ENCODE results near the gene YBX2. TPM values are rescaled to one million over a fixed set of nuclear protein-coding genes. Genes with fewer than 3 reads are reported as not detected.

YBX2 gene
- total RNA-seq, 5 donors from 2014 or later (not counting 1 experiment from before 2014, with no cell fraction given), result 0.20 to 0.57 (median 0.45) TPM; not detected in 1

DNA sequence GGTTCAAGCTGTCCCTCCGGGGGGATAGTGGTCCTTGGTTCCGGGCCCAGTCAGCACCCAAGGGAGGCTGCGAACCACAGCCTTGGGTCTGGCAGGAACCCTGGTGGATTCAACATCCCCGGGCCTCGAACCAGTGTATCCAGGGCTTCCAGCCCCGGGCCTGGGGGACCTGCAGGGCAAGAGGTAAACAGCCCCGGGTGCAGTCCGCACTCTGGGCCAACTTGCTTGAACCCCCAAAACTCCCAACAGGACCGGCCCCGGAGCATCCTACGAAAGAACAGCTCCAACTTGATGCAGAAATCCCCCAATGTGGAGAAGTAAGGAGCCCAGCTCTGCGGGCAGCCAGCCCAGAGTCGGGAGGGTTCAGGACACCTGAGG, 36.2 kb upstream of the YBX2 start:
- peaks cover 14 to 65% of the 10 kb centered on the region in 2 experiments for H3K4me1 ChIP-seq (ENCODE audit: control insufficient read depth in 1 of 2, extremely low read depth in 1 of 2, insufficient read depth in 2 of 2, low read length in 2 of 2)
- WGBS (ENCODE audit: insufficient coverage), result 79% methylated on average over 11 of the region's 13 CpGs

DNA sequence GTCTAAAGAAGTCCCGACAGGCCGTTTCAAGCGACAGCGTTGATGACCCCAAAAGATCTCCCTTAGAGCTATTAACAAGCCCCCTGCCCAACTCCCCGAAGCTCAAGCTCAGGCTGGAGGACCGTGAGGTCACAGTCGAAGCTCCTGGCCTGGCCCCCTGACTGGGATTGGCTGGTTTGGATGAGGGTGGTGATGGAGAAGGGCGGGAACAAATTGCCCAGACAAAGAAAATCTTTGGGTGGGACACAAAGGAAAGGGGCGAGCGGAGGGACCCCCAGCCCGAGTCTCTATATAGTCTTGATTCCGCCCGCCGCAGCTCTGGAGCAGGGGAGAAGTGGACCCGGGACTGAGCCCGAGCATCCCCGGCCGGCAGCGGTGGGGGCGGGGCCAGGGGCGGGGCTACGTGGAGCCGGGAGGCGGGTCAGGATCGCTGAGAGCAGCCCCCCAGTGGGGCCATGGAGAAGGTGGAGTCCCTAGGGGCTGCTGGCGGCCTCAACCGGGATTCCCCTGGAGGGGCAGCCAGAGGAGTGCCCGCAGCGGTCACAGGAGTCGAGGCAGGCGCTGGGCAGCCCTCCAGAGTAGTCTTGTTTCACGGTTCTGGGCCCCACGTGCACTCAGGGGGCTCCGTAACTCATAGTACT, 35.7 kb upstream of the YBX2 start:
- 3% methylated on average over 28 of the region's 34 CpGs for WGBS (ENCODE audit: insufficient coverage)
- DNase-seq (peak; percentile 57 to 85 (median 73)), ATAC-seq (replicated peaks in 1 of 4) (peak; percentile 66 to 77 (median 70))
- ChIA-PET POLR2A (interaction anchor here (0.5 to 1.3 kb wide), 8 partner anchors 13 to 274 kb away, joined by 3 to 7 read pairs (median 4); partner anchors contain the start of genes MPDU1 (in 1 of the 2) and TMEM102 (in 1 of the 2)), CTCF (interaction anchor here in 1 of 2 donors (0.6 to 1.6 kb wide), 14 partner anchors 9 to 357 kb away, joined by 3 to 8 read pairs (median 4); partner anchors contain the start of genes GABARAP, GPS2, POLR2A and TMEM102)
- no peaks in the 10 kb centered on the region for H3K27me3 ChIP-seq (replicated peaks in 1 of 2; ENCODE audit: control insufficient read depth in 2 of 2, extremely low read depth in 1 of 2, insufficient read depth in 2 of 2, low read length in 1 of 2)
- peaks cover 5 to 20% of the 10 kb centered on the region in 2 donors for H3K36me3 ChIP-seq (ENCODE audit: control insufficient read depth in 2 of 2, extremely low read depth in 1 of 2, insufficient read depth in 1 of 2, low read length in 1 of 2)
- Mint-ChIP-seq H3K27me3 (no peaks in the 10 kb centered on the region), H3K4me1 (peaks cover 42 to 54% (median 51%) of the 10 kb centered on the region in 3 donors), H3K4me3 (peak overlapping the region; percentile 94 to 95 (median 94)), H3K36me3 (no peaks in the 10 kb centered on the region), H3K27ac (peak overlapping the region; percentile 98), H3K9me3 (no peaks in the 10 kb centered on the region)
- peak overlapping the region; percentile 92 to 99 for H3K4me3 ChIP-seq (ENCODE audit: control insufficient read depth in 1 of 2, extremely low read depth in 1 of 2, low read length in 1 of 2)
- H3K9me3 ChIP-seq, result no peaks in the 10 kb centered on the region
- peak overlapping the region; percentile 90 for H3K27ac ChIP-seq (ENCODE audit: low read length)
- H3K4me1 ChIP-seq (ENCODE audit: control insufficient read depth in 1 of 2, extremely low read depth in 1 of 2, insufficient read depth in 2 of 2, low read length in 2 of 2), result peaks cover 11 to 60% of the 10 kb centered on the region in 2 experiments

More for the DNA sequence above, 36.2 kb upstream of the YBX2 start:
- Mint-ChIP-seq H3K4me3 (peak overlapping the region; percentile 94 to 95 (median 94)), H3K27ac (peak overlapping the region; percentile 63 to 98), H3K36me3 (no peaks in the 10 kb centered on the region), H3K9me3 (no peaks in the 10 kb centered on the region), H3K27me3 (no peaks in the 10 kb centered on the region), H3K4me1 (peaks cover 47 to 59% (median 56%) of the 10 kb centered on the region in 3 donors)
- H3K27ac ChIP-seq (ENCODE audit: low read length), result peak overlapping the region; percentile 90
- POLR2A ChIA-PET, result interaction anchor here in 1 of 2 donors (1.1 kb wide), 1 partner anchor 20 kb away, joined by 3 read pairs; no protein-coding TSS in a partner anchor
- H3K27me3 ChIP-seq (replicated peaks in 1 of 2; ENCODE audit: control insufficient read depth in 2 of 2, extremely low read depth in 1 of 2, insufficient read depth in 2 of 2, low read length in 1 of 2), result no peaks in the 10 kb centered on the region
- peaks cover 5 to 15% of the 10 kb centered on the region in 2 donors for H3K36me3 ChIP-seq (ENCODE audit: control insufficient read depth in 2 of 2, extremely low read depth in 1 of 2, insufficient read depth in 1 of 2, low read length in 1 of 2)
- H3K9me3 ChIP-seq, result no peaks in the 10 kb centered on the region
- DNase-seq (no peak), ATAC-seq (replicated peaks in 1 of 4) (no peak)
- H3K4me3 ChIP-seq (ENCODE audit: control insufficient read depth in 1 of 2, extremely low read depth in 1 of 2, low read length in 1 of 2), result peak overlapping the region; percentile 36 to 99
- CTCF ChIA-PET, result no interaction called here

DNA sequence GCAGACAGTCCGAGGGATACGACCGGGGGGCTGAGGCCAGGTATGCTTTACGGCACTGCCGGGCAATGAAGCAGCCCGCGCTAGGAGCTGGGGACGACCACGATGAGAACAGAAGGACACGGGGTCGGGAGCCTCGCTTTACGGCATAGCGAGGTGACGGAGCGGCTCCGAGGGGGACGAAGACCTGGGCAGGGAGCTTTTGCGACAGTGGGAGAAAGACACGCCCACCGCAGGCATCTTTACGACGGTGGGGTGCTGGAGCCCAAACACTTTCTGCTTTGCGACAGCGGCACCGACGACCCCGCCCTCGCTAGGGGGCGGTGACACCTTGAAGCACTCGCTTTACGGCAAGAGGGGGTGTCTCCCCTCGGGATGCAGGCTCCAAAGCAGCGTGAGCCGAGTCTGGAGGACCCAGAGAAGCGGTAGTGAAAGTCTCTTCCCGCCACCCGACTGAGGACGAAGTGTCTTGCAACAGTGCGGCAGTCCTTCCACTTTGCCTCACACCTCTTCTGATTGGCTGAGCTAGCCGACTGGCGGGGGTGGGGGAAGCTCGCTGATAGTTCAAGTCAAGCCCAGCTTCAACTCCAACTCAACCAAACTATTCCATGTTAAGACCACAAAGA, 35.0 kb upstream of the YBX2 start:
- H3K36me3 Mint-ChIP-seq, result peaks cover 2% of the 10 kb centered on the region
- H3K27me3 ChIP-seq (replicated peaks in 1 of 2; ENCODE audit: control insufficient read depth in 2 of 2, extremely low read depth in 1 of 2, insufficient read depth in 2 of 2, low read length in 1 of 2), result no peaks in the 10 kb centered on the region
- ATAC-seq (replicated peaks in 1 of 4), result peak; percentile 66 to 80 (median 71)
- ChIA-PET POLR2A (interaction anchor here (0.5 to 1.3 kb wide), 8 partner anchors 13 to 275 kb away, joined by 3 to 7 read pairs (median 4); partner anchors contain the start of genes MPDU1 (in 1 of the 2) and TMEM102 (in 1 of the 2)), CTCF (interaction anchor here in 1 of 2 donors (0.5 to 1.6 kb wide), 15 partner anchors 9 to 357 kb away, joined by 3 to 8 read pairs (median 3); partner anchors contain the start of genes GABARAP, GPS2, POLR2A and TMEM102)
- peak overlapping the region; percentile 90 for H3K27ac ChIP-seq (ENCODE audit: low read length)
- H3K27me3 Mint-ChIP-seq, result no peaks in the 10 kb centered on the region
- peaks cover 9 to 23% of the 10 kb centered on the region in 2 donors for H3K36me3 ChIP-seq (ENCODE audit: control insufficient read depth in 2 of 2, extremely low read depth in 1 of 2, insufficient read depth in 1 of 2, low read length in 1 of 2)
- DNase-seq, result peak; percentile 91 to 99 (median 96)
- H3K4me1 Mint-ChIP-seq, result peaks cover 44 to 48% (median 45%) of the 10 kb centered on the region in 3 donors
- peaks cover 11 to 56% of the 10 kb centered on the region in 2 experiments for H3K4me1 ChIP-seq (ENCODE audit: control insufficient read depth in 1 of 2, extremely low read depth in 1 of 2, insufficient read depth in 2 of 2, low read length in 2 of 2)
- WGBS (ENCODE audit: insufficient coverage), result 0% methylated on average over 38 of the region's 43 CpGs
- H3K4me3 ChIP-seq (ENCODE audit: control insufficient read depth in 1 of 2, extremely low read depth in 1 of 2, low read length in 1 of 2), result peak overlapping the region; percentile 92 to 99
- H3K9me3 ChIP-seq, result no peaks in the 10 kb centered on the region
- peak overlapping the region; percentile 98 for H3K27ac Mint-ChIP-seq
- peak overlapping the region; percentile 94 to 95 (median 94) for H3K4me3 Mint-ChIP-seq
- no peaks in the 10 kb centered on the region for H3K9me3 Mint-ChIP-seq

DNA sequence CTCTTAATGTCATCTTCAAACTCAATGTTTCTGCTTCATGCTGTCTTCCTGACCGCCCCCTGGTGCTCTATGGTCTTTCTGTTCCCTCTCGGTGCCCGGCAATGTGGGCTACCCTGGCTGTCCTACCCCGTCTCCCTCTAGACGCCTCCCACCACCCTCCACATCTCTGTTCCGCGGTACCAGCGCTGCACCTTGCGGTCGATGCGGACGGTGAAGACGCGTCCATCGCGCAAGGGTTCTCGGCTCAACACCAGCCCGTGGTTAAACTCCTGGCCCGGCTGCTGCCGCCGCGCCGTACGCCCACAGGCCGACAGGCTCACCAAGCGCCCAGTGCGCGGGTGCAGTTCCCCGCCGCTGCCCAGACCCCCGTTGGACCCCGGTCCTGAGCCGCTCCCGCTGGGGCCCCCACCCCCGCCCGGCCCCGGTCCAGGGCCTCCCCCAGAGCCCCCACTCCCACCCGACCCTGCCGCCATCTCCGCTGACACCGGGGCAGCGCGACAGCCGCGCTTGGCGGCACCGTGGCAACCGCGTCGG, 34.5 kb upstream of the YBX2 start, which contains the start of gene NEURL4:
NEURL4 (minus strand) TSS at position 496 of the 534 bp plus-strand sequence; CDS start at position 473, 23 bp downstream.
- H3K36me3 ChIP-seq (ENCODE audit: control insufficient read depth in 2 of 2, extremely low read depth in 1 of 2, insufficient read depth in 1 of 2, low read length in 1 of 2), result peaks cover 9 to 28% of the 10 kb centered on the region in 2 donors
- DNase-seq (peak in 6 of 35 experiments; percentile 14 to 56 (median 22)), ATAC-seq (replicated peaks in 1 of 4) (peak; percentile 65 to 73 (median 68))
- no peaks in the 10 kb centered on the region for H3K27me3 ChIP-seq (replicated peaks in 1 of 2; ENCODE audit: control insufficient read depth in 2 of 2, extremely low read depth in 1 of 2, insufficient read depth in 2 of 2, low read length in 1 of 2)
- Mint-ChIP-seq H3K27ac (peak within 1 kb of the TSS; percentile 98), H3K9me3 (no peaks in the 10 kb centered on the region), H3K4me1 (peaks cover 42 to 51% (median 47%) of the 10 kb centered on the region in 3 donors), H3K27me3 (no peaks in the 10 kb centered on the region), H3K4me3 (peak within 1 kb of the TSS; percentile 94 to 95 (median 94)), H3K36me3 (peaks cover 2% of the 10 kb centered on the region)
- WGBS (ENCODE audit: insufficient coverage), result under 1% methylated on average over 42 of the region's 50 CpGs
- no peaks in the 10 kb centered on the region for H3K9me3 ChIP-seq
- H3K27ac ChIP-seq (ENCODE audit: low read length), result peak within 1 kb of the TSS; percentile 90
- CTCF ChIA-PET, result interaction anchor here (0.9 to 1.6 kb wide), 7 partner anchors 8 to 358 kb away, joined by 3 to 8 read pairs (median 6); partner anchors contain the start of genes ACAP1 (in 1 of the 2), GPS2 (in 1 of the 2), TMEM102 (in 1 of the 2) and TP53 (in 1 of the 2)
- H3K4me3 ChIP-seq (ENCODE audit: control insufficient read depth in 1 of 2, extremely low read depth in 1 of 2, low read length in 1 of 2), result peak within 1 kb of the TSS; percentile 92 to 99
- POLR2A ChIA-PET, result interaction anchor here (0.6 to 1.3 kb wide), 2 partner anchors 8 to 254 kb away, joined by 3 to 5 read pairs; partner anchors contain the start of gene MPDU1 (in 1 of the 2)
- H3K4me1 ChIP-seq (ENCODE audit: control insufficient read depth in 1 of 2, extremely low read depth in 1 of 2, insufficient read depth in 2 of 2, low read length in 2 of 2), result peaks cover 11 to 56% of the 10 kb centered on the region in 2 experiments

DNA sequence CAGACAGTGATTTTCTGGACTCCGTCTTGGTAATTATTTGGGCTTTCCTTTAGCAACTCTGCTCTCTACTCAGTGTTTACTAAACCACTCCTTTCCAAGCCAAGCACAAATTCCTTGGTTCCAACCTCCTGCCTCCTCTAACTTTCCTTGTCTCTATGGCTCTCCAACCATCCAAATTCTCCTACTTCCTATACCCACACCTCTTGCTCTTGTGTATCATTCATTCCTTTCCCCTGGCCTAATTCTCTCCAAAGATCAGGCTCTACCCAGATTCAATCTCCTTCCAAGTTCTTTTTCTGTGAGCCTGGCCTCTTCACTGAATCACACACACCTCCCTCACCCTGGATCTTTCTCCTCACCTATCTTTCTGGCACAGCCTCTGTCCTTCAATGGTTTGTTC, 33.6 kb upstream of the YBX2 start:
- Mint-ChIP-seq H3K27me3 (no peaks in the 10 kb centered on the region), H3K36me3 (peaks cover 2% of the 10 kb centered on the region), H3K27ac (peak overlapping the region; percentile 85 to 86), H3K9me3 (no peaks in the 10 kb centered on the region), H3K4me3 (peak overlapping the region; percentile 83 to 95 (median 94)), H3K4me1 (peaks cover 34 to 47% (median 42%) of the 10 kb centered on the region in 3 donors)
- ChIA-PET POLR2A (interaction anchor here in 1 of 2 donors (0.6 kb wide), 1 partner anchor 9 kb away, joined by 3 read pairs; no protein-coding TSS in a partner anchor), CTCF (interaction anchor here in 1 of 2 donors (1.0 kb wide), 1 partner anchor 8 kb away, joined by 3 read pairs; the partner anchor contains the start of gene ACAP1)
- WGBS (ENCODE audit: insufficient coverage), result 100% methylated on average over 1 of the region's 1 CpG
- no peak for ATAC-seq (replicated peaks in 1 of 4)
- Histone ChIP-seq H3K4me1 (ENCODE audit: control insufficient read depth in 1 of 2, extremely low read depth in 1 of 2, insufficient read depth in 2 of 2, low read length in 2 of 2) (peaks cover 11 to 50% of the 10 kb centered on the region in 2 experiments), H3K9me3 (no peaks in the 10 kb centered on the region), H3K36me3 (ENCODE audit: control insufficient read depth in 2 of 2, extremely low read depth in 1 of 2, insufficient read depth in 1 of 2, low read length in 1 of 2) (peaks cover 13 to 37% of the 10 kb centered on the region in 2 donors), H3K27me3 (replicated peaks in 1 of 2; ENCODE audit: control insufficient read depth in 2 of 2, extremely low read depth in 1 of 2, insufficient read depth in 2 of 2, low read length in 1 of 2) (no peaks in the 10 kb centered on the region), H3K27ac (ENCODE audit: low read length) (peak overlapping the region; percentile 16), H3K4me3 (ENCODE audit: control insufficient read depth in 1 of 2, extremely low read depth in 1 of 2, low read length in 1 of 2) (no peak overlapping the region)
- no peak for DNase-seq

Data from T-cell (primary cell).